PC-3 (cell line): ENCODE data around the gene ELK4. TPM values are rescaled to one million over a fixed set of nuclear protein-coding genes. Genes with fewer than 3 reads are reported as not detected.

ENCODE experiments used
- ATAC-seq: fragments of 200-7000 bp; cut with Tn5 transposase; 2 replicates; pipeline ENCODE4 v1.9.1; 2020; ENCODE audit warnings: mild to moderate bottlenecking, moderate library complexity
- BruUV-seq: library from RNA; stranded (reverse); fragments of 400-500 nt; replicated peaks from 2 replicates; lab custom pipeline; 2021; lab: Mats Ljungman, UMichigan
- CTCF ChIA-PET: fragments of 300-600 bp; sonication (Branson Sonifier 250); formaldehyde crosslinking; loops from one replicate; lab custom pipeline; 2022; ENCODE audit warnings: antibody characterized with exemption; lab: Charles Lee
- POLR2A ChIA-PET: fragments of 300-600 bp; sonication (Branson Sonifier 250); formaldehyde crosslinking; loops from one replicate; lab custom pipeline; 2022; ENCODE audit warnings: antibody characterized with exemption; ENCODE audit not compliant: unreplicated experiment; lab: Charles Lee
- DNase-seq: peaks from one replicate; pipeline ENCODE4 v3.0.0-alpha.2; 2015
- H2AFZ ChIP-seq: fragments of 300-600 bp; sonication (generic); 2 replicates; pipeline ENCODE4 v1.6.0; 2016; ENCODE audit warnings: antibody characterized with exemption, low read length
- H3F3A ChIP-seq: fragments of 300-600 bp; sonication (generic); one replicate; pipeline ENCODE4 v1.6.0; 2017; ENCODE audit warnings: antibody characterized with exemption, low read length, control low read depth, mild to moderate bottlenecking; ENCODE audit not compliant: unreplicated experiment
- H3K27ac ChIP-seq: fragments of 300-600 bp; sonication (generic); 2 replicates; pipeline ENCODE4 v1.5.1; 2016; ENCODE audit warnings: mild to moderate bottlenecking, low read length
- H3K27me3 ChIP-seq: fragments of 300-600 bp; sonication (generic); 2 replicates; pipeline ENCODE4 v1.6.1; 2016; ENCODE audit warnings: low read length, mixed read lengths
- H3K36me3 ChIP-seq: fragments of 300-600 bp; sonication (generic); 2 replicates; pipeline ENCODE4 v1.6.1; 2016; ENCODE audit warnings: low read depth, mixed run types, low read length, mixed read lengths
- H3K4me1 ChIP-seq: fragments of 300-600 bp; sonication (generic); 2 replicates; pipeline ENCODE4 v1.5.1; 2016; ENCODE audit warnings: low read length; ENCODE audit not compliant: insufficient read depth
- H3K4me2 ChIP-seq: fragments of 300-600 bp; sonication (generic); 2 replicates; pipeline ENCODE4 v1.6.0; 2016; ENCODE audit warnings: low read length
- H3K4me3 ChIP-seq: fragments of 300-600 bp; sonication (generic); 2 replicates; pipeline ENCODE4 v1.5.1; 2016; ENCODE audit warnings: mild to moderate bottlenecking, low read length, mixed read lengths
- H3K79me2 ChIP-seq: fragments of 300-600 bp; sonication (generic); 2 replicates; pipeline ENCODE4 v1.6.1; 2017; ENCODE audit warnings: low read length, mixed read lengths
- H3K9ac ChIP-seq: fragments of 300-600 bp; sonication (generic); 2 replicates; pipeline ENCODE4 v1.6.0; 2016; ENCODE audit warnings: mild to moderate bottlenecking, low read length
- H3K9me2 ChIP-seq: fragments of 300-600 bp; sonication (generic); replicated peaks from 2 replicates; pipeline ENCODE4 v1.6.1; 2016; ENCODE audit warnings: mixed run types, low read length, mixed read lengths
- H3K9me3 ChIP-seq: fragments of 300-600 bp; sonication (generic); 2 replicates; pipeline ENCODE4 v1.6.1; 2016; ENCODE audit warnings: low read length, mixed read lengths
- H4K20me1 ChIP-seq: fragments of 300-600 bp; sonication (generic); 2 replicates; pipeline ENCODE4 v1.6.1; 2016; ENCODE audit warnings: low read length, mixed read lengths
- CTCF ChIP-seq: fragments of 300-600 bp; sonication (generic); conservative IDR thresholded peaks from 2 replicates; pipeline ENCODE4 v1.5.1; 2017; ENCODE audit warnings: antibody characterized with exemption, low read depth, mild to moderate bottlenecking, low read length
- EZH2 ChIP-seq: fragments of 300-600 bp; sonication (generic); IDR thresholded peaks from one replicate; pipeline ENCODE4 v1.6.1; 2017; ENCODE audit warnings: antibody characterized with exemption, mild to moderate bottlenecking, low read length; ENCODE audit not compliant: unreplicated experiment
- EZH2phosphoT487 ChIP-seq: fragments of 300-600 bp; sonication (generic); IDR thresholded peaks from 2 replicates; pipeline ENCODE4 v1.6.1; 2018; ENCODE audit warnings: mild to moderate bottlenecking, antibody characterized with exemption, low read length, borderline replicate concordance
- intact Hi-C: fragments of 100-400 bp; cut with micrococcal nuclease; formaldehyde crosslinking; loops from 2 replicates; pipeline ENCODE4 v1.9.0; 2023
- total RNA-seq: library from RNA; depleted of rRNA; stranded (reverse); fragments of >200 nt; gene quantifications from 2 replicates; pipeline ENCODE4 v1.2.3, GENCODE V29; 2014

The ELK4 gene
- total RNA-seq, 1 experiment from 2014 or later, result 16.3 TPM

- POLR2A ChIA-PET, result no interaction called here
- no peak overlapping the region for H2AFZ ChIP-seq
- H3K4me2 ChIP-seq, result no peak overlapping the region
- no peaks in the 10 kb centered on the region for H3K9me2 ChIP-seq
- H3K36me3 ChIP-seq, result peaks cover 8% of the 10 kb centered on the region; the same call in 1 of the 2 replicates
- ATAC-seq (no peak), DNase-seq (no peak)
- H3K9ac ChIP-seq, result no peak overlapping the region
- CTCF ChIA-PET, result interaction anchor here (0.9 kb wide), 1 partner anchor 50 kb away, joined by 3 read pairs; no protein-coding TSS in a partner anchor
- TF ChIP-seq EZH2 (no peak), EZH2phosphoT487 (no peak), CTCF (no peak)
- H3K27me3 ChIP-seq, result no peaks in the 10 kb centered on the region
- peaks cover 33% of the 10 kb centered on the region for H3K4me1 ChIP-seq
- H3K4me3 ChIP-seq, result no peak overlapping the region
- H3K27ac ChIP-seq, result no peak overlapping the region
- H3K9me3 ChIP-seq, result no peaks in the 10 kb centered on the region
- intact Hi-C loops, result no loop called here
- no peaks in the 10 kb centered on the region for H3F3A ChIP-seq
- BruUV-seq, result no TSS peak
- no peaks in the 10 kb centered on the region for H4K20me1 ChIP-seq
- H3K79me2 ChIP-seq, result peaks cover 25% of the 10 kb centered on the region
These were observed 29.8 kb upstream of the ELK4 start for GRCh38 chr1:205661429-205662134.

- Histone ChIP-seq H4K20me1 (no peaks in the 10 kb centered on the region), H3K4me2 (no peak overlapping the region), H3K9me3 (no peaks in the 10 kb centered on the region), H3K4me3 (no peak overlapping the region), H2AFZ (no peak overlapping the region), H3K27ac (no peak overlapping the region), H3F3A (no peaks in the 10 kb centered on the region), H3K79me2 (peaks cover 12% of the 10 kb centered on the region), H3K4me1 (peaks cover 21% of the 10 kb centered on the region), H3K9me2 (no peaks in the 10 kb centered on the region), H3K27me3 (no peaks in the 10 kb centered on the region), H3K36me3 (peaks cover 8% of the 10 kb centered on the region; the same call in 1 of the 2 replicates), H3K9ac (no peak overlapping the region)
- intact Hi-C loops, result no loop called here
- POLR2A ChIA-PET, result interaction anchor here (0.6 kb wide), 1 partner anchor 81 kb away, joined by 3 read pairs; no protein-coding TSS in a partner anchor
- no peak for DNase-seq
- BruUV-seq, result no TSS peak
- CTCF ChIA-PET, result interaction anchor here (1.1 to 3.1 kb wide), 5 partner anchors 12 to 317 kb away, joined by 3 to 70 read pairs (median 17); no protein-coding TSS in a partner anchor
- TF ChIP-seq CTCF (no peak), EZH2 (no peak), EZH2phosphoT487 (no peak)
- no peak for ATAC-seq
These were observed 28.6 kb upstream of the ELK4 start for GRCh38 chr1:205660361-205660760.
